ENCODE measurements around the gene CCDC187.
"Not testable (repeated sequence)": the region's sequence is repeated elsewhere in the genome, so short reads cannot be mapped to it uniquely, and the experiment has no call there.

The CCDC187 gene

GRCh38 chr9:136240941-136241340, 63.0 kb downstream of the CCDC187 start:
- no peak for DNase-seq (ENCODE audit: low read depth in 1 of 2, low spot score in 1 of 2)

- no peak for DNase-seq (ENCODE audit: low read depth in 1 of 2, low spot score in 1 of 2)
Observed at GRCh38 chr9:136239983-136240330, 63.9 kb downstream of the CCDC187 start.

- no peak for DNase-seq (ENCODE audit: low read depth in 1 of 2, low spot score in 1 of 2)
Observed at GRCh38 chr9:136239135-136239982, 64.5 kb downstream of the CCDC187 start.

- DNase-seq (ENCODE audit: low read depth in 1 of 2, low spot score in 1 of 2), result no peak
Observed at GRCh38 chr9:136238342-136238732, 65.6 kb downstream of the CCDC187 start.

- DNase-seq (ENCODE audit: low read depth in 1 of 2, low spot score in 1 of 2), result no peak
Observed at GRCh38 chr9:136237486-136238341, 66.2 kb downstream of the CCDC187 start.

GRCh38 chr9:136236471-136237410, 67.2 kb downstream of the CCDC187 start:
- DNase-seq (ENCODE audit: low read depth in 1 of 2, low spot score in 1 of 2), result not testable (repeated sequence)

- DNase-seq (ENCODE audit: low read depth in 1 of 2, low spot score in 1 of 2), result no peak
Observed at GRCh38 chr9:136235709-136236455, 68.0 kb downstream of the CCDC187 start.

GRCh38 chr9:136235171-136235570, 68.7 kb downstream of the CCDC187 start:
- DNase-seq (ENCODE audit: low read depth in 1 of 2, low spot score in 1 of 2), result no peak

- no peak for DNase-seq (ENCODE audit: low read depth in 1 of 2, low spot score in 1 of 2)
Observed at GRCh38 chr9:136234597-136234996, 69.3 kb downstream of the CCDC187 start.

GRCh38 chr9:136233868-136234267, 70.0 kb downstream of the CCDC187 start:
- no peak for DNase-seq (ENCODE audit: low read depth in 1 of 2, low spot score in 1 of 2)

- no peak for DNase-seq (ENCODE audit: low read depth in 1 of 2, low spot score in 1 of 2)
Observed at GRCh38 chr9:136233411-136233810, 70.5 kb downstream of the CCDC187 start.

GRCh38 chr9:136232969-136233368, 70.9 kb downstream of the CCDC187 start:
- DNase-seq (ENCODE audit: low read depth in 1 of 2, low spot score in 1 of 2), result no peak

GRCh38 chr9:136231478-136232297, 72.2 kb downstream of the CCDC187 start:
- no peak for DNase-seq (ENCODE audit: low read depth in 1 of 2, low spot score in 1 of 2)

- DNase-seq (ENCODE audit: low read depth in 1 of 2, low spot score in 1 of 2), result no peak
Observed at GRCh38 chr9:136230773-136231172, 73.1 kb downstream of the CCDC187 start.

- no peak for DNase-seq (ENCODE audit: low read depth in 1 of 2, low spot score in 1 of 2)
Observed at GRCh38 chr9:136230365-136230764, 73.5 kb downstream of the CCDC187 start.

GRCh38 chr9:136229096-136230065, 74.5 kb downstream of the CCDC187 start:
- DNase-seq (ENCODE audit: low read depth in 1 of 2, low spot score in 1 of 2), result no peak

- no peak for DNase-seq (ENCODE audit: low read depth in 1 of 2, low spot score in 1 of 2)
Observed at GRCh38 chr9:136228107-136228875, 75.6 kb downstream of the CCDC187 start.
